ENCODE measurements around the gene RBM39.

- TF ChIP-seq POLR2A (IDR thresholded peaks at IDR 0.05; ENCODE audit: low read length) (no peak), GATA1 (IDR thresholded peaks at IDR 0.05; ENCODE audit: low read depth, low read length) (no peak)
Observed at GRCh38 chr20:35768731-35769664, 26.9 kb upstream of the RBM39 start.
